Right ventricle myocardium inferior (tissue), 1 donor: ENCODE measurements around the gene ZNF362. TPM values are rescaled to one million over a fixed set of nuclear protein-coding genes. Genes with fewer than 3 reads are reported as not detected.
"Not testable (repeated sequence)": the region's sequence is repeated elsewhere in the genome, so short reads cannot be mapped to it uniquely, and the experiment has no call there.

ENCODE experiments used
- ATAC-seq: fragments of 200-7000 bp; cut with Tn5 transposase; one replicate; pipeline ENCODE4 v1.9.1; 2020; ENCODE audit warnings: mild to moderate bottlenecking, moderate library complexity
- DNase-seq: peaks from one replicate; pipeline ENCODE4 v3.0.0; 2021; ENCODE audit errors: missing footprints
- intact Hi-C: fragments of 100-400 bp; cut with DNase I; formaldehyde crosslinking; loops from one replicate; pipeline ENCODE4 v1.11.0; 2022
- total RNA-seq: library from RNA; stranded (reverse); fragmentation: NEBNext Ultra II Directional; extraction: Animal tissue kit (Norgen Biotek cat#: 25700); gene quantifications from one replicate; pipeline ENCODE4 v1.2.1, GENCODE V29; 2021
- donor health status: DM: no; HTN: yes; CAD: no; lungs with severe emphysema.

ZNF362 gene
- total RNA-seq, 1 donor from 2014 or later: 30.3 TPM

- DNase-seq, ATAC-seq, intact Hi-C loops: not testable (repeated sequence)
Measured at GRCh38 chr1:33239410-33239809, 16.9 kb upstream of the ZNF362 start.

- intact Hi-C loops: no loop called here
- no peak for ATAC-seq
Measured at GRCh38 chr1:33241866-33242265, 14.4 kb upstream of the ZNF362 start.

DNA sequence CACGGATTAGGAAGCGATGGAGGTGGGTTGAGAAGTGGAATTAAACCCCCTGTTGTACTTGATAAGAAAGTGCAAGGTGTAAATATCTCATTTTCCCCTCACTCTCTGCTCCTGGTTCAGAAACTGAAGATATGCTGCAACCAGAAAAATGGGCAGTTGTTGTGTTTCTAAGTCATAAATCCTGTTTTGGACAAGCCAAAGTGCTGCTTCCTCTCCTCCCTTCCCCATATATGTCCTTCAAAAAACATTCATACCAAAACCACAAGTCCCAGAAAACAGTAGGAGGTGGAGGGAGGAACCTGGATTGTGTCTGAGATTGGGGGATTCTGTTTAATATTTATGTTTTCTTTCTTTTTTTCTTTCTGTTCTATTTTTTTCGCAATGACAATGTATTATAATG lies 13.6 kb upstream of the ZNF362 start:
- ATAC-seq: no peak
- intact Hi-C loops: no loop called here
- no peak for DNase-seq

More at GRCh38 chr1:33241866-33242265, 14.4 kb upstream of the ZNF362 start:
- no peak for DNase-seq

- ATAC-seq (no peak), DNase-seq (no peak)
- intact Hi-C loops: no loop called here
Measured at GRCh38 chr1:33244143-33244808, 12.0 kb upstream of the ZNF362 start.

DNA sequence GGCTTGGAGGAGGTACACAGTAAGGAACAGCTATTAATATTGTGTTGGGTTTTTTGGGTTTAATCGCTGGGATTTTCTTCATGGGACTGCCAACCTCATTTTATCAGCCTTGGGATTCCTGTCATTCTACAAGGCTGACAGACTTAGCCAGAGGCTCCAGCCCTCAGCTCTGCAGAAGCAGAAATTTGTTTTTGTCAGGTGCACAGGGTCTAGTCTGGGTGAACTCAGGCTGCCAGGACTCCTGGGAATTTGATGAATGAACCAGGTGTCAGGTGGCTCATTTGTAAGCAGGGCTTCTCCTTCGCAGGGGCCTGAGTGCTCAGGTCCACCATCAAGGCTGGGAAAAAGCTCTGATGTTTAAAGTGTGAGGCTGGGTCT lies 11.5 kb upstream of the ZNF362 start:
- ATAC-seq (no peak), DNase-seq (no peak)
- intact Hi-C loops: no loop called here

DNA sequence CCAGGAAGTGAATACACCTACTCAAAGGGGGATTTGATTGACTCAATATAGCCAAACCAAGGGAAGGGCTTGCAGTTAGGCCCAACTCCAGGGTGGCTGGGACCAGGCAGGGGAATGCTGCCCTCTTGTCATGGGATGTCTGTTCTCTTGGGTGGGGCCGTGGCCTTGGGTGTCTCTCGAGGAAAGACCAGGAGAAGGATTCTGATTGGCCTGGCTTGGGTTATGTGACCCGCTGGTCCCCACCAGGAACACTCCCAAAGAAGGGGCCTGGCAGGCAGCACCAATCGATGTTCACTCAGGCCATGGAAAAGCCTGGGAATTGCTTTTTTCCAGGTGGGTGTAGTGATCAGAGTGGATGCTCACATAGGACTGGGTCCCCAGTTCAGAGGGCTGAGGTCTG lies 10.1 kb upstream of the ZNF362 start:
- ATAC-seq (no peak), DNase-seq (no peak)
- intact Hi-C loops: no loop called here

- no peak for DNase-seq
- no peak for ATAC-seq
- intact Hi-C loops: no loop called here
Measured at GRCh38 chr1:33247545-33247944, 8.7 kb upstream of the ZNF362 start.

DNA sequence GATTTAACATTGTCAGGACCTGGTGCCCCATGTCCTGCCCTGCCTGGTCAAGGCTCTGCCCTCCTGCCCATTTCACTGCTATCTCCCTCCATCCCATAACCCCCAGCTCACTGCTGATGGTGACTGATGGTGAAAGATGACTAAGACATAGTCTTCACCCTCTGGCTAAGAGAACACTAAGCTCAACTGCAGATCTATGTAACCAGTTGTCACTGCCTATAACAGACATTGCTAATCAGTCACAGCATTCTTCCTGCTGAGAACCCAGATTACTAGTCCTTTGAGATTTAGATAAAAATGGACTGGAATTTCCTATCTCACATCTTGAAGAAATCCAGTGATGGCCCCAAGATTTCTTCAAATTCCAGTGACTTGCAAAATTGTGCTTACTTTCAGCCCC lies 8.0 kb upstream of the ZNF362 start:
- DNase-seq (no peak), ATAC-seq (no peak)
- intact Hi-C loops: no loop called here

GRCh38 chr1:33249422-33249821 lies 6.9 kb upstream of the ZNF362 start:
- intact Hi-C loops: no loop called here
- no peak for DNase-seq
- ATAC-seq: no peak

DNA sequence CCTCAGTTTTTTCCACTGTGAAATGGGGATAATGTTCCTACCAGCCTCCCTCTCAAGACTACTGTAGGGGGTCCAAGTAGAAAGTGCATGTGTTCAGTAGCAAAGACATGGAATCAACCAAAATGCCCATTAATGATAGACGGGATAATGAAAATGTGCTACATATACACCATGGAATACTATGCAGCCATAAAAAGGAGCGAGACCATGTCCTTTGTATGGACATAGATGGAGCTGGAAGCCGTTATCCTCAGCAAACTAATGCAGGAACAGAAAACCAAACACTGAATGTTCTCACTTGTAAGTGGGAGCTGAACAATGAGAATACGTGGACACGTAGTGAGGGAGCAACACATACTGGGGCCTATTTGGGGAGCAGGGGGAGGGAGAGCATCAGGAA lies 6.1 kb upstream of the ZNF362 start:
- intact Hi-C loops: loop anchor here (10.0 kb wide), 1 partner anchor 95 kb away; no protein-coding TSS in a partner anchor
- no peak for ATAC-seq
- no peak for DNase-seq

GRCh38 chr1:33250724-33251123 lies 5.6 kb upstream of the ZNF362 start:
- ATAC-seq (no peak), DNase-seq (no peak)
- intact Hi-C loops: loop anchor here (10.0 kb wide), 1 partner anchor 96 kb away; no protein-coding TSS in a partner anchor

DNA sequence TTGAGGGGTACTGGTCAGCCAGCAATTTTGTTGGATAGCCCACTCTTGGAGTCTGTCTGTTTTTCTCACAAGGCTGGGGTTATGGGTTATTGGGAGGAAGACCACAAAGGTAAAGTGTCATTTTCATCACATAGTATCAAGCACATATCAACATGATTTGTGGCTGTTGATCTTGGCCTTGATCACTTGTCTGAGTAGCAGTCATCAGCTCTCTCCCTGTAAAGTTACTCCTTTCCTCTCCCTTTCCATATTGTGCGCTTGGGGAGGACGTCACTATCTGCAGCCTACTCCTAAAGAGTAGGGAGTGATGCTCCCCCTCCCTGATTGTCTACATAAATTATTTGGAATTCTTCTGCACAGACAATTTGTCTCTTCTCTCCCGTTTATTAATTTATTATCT lies 1.8 kb upstream of the ZNF362 start:
- intact Hi-C loops: loop anchor here (10.0 kb wide), 1 partner anchor 100 kb away; no protein-coding TSS in a partner anchor
- DNase-seq: no peak
- no peak for ATAC-seq

GRCh38 chr1:33255347-33256220 lies 708 bp upstream of the ZNF362 start:
- DNase-seq (peak; percentile 82), ATAC-seq (peak; percentile 81)
- intact Hi-C loops: loop anchor here (10.0 kb wide), 1 partner anchor 101 kb away; no protein-coding TSS in a partner anchor

GRCh38 chr1:33256221-33256470 lies 146 bp upstream of the ZNF362 start:
- intact Hi-C loops: loop anchor here (10.0 kb wide), 1 partner anchor 101 kb away; no protein-coding TSS in a partner anchor
- ATAC-seq (no peak), DNase-seq (no peak)

DNA sequence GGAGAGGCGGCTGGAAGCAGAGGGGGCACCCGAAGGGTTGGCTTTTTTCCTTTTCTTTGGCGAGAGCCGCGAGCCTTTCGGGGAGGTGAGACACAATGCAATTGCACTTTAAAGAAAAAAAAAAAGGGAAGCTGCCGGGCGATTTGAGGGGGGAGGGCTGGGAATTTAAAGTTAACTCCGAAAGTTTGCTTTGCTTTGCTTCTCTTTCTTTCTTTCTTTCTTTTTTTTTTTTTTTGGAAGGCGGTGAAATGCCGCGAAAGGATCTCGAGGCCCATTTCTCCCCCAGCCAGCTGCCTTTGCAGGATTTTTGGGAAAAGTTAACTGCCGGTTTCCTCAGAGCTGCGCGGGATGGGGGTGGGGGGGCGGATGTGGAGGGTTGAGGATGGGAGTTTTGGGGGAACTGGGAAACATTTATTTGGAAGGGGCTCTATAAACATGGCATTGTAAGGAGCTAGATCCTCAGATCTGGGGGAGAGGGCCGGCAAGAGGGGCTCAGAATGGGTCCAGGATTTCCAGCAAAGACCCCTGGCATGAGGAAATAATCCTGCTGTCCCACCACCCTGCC lies 997 bp downstream of the ZNF362 start:
- ATAC-seq (no peak), DNase-seq (no peak)
- intact Hi-C loops: loop anchor here (10.0 kb wide), 1 partner anchor 102 kb away; no protein-coding TSS in a partner anchor

GRCh38 chr1:33257772-33258712 lies 1.8 kb downstream of the ZNF362 start:
- ATAC-seq: no peak
- intact Hi-C loops: loop anchor here (10.0 kb wide), 1 partner anchor 103 kb away; no protein-coding TSS in a partner anchor
- DNase-seq: no peak

- intact Hi-C loops: loop anchor here (10.0 kb wide), 1 partner anchor 104 kb away; no protein-coding TSS in a partner anchor
- ATAC-seq (no peak), DNase-seq (no peak)
Measured at GRCh38 chr1:33258788-33259274, 2.5 kb downstream of the ZNF362 start.

- no peak for DNase-seq
- ATAC-seq: no peak
- intact Hi-C loops: loop anchor here (10.0 kb wide), 1 partner anchor 105 kb away; no protein-coding TSS in a partner anchor
Measured at GRCh38 chr1:33259879-33260278, 3.6 kb downstream of the ZNF362 start.
